HepG2 (cell line): Measurements from ENCODE around the gene TMEM87B. TPM values are rescaled to one million over a fixed set of nuclear protein-coding genes. Genes with fewer than 3 reads are reported as not detected.

Experiments
- ATAC-seq: fragments of 200-7000 bp; cut with Tn5 transposase; 3 replicates; pipeline ENCODE4 v1.9.1; 2020; ENCODE audit warnings: mild to moderate bottlenecking, moderate library complexity
- Bru-seq: library from RNA; stranded (reverse); fragments of 400-500 nt; gene quantifications from one replicate; lab custom pipeline; 2021; lab: Mats Ljungman, UMichigan
- BruChase-seq, 2 experiments: library from RNA; stranded (reverse); fragments of 400-500 nt; gene quantifications; one replicate each; lab custom pipeline; 2021; lab: Mats Ljungman, UMichigan
- BruUV-seq: library from RNA; stranded (reverse); fragments of 400-500 nt; replicated peaks from 2 replicates; lab custom pipeline; 2021; lab: Mats Ljungman, UMichigan
- CTCF ChIA-PET: fragments of 300-600 bp; formaldehyde crosslinking; extraction: SDS; loops from one replicate; lab custom pipeline; 2021; ENCODE audit warnings: low total read pairs, inconsistent platforms, low intra/inter-chr PET ratio; lab: Yijun Ruan, JAX
- POLR2A ChIA-PET: fragments of 350-600 bp; sonication (Branson Sonifier 250); formaldehyde crosslinking; loops from one replicate; lab custom pipeline; 2020; ENCODE audit warnings: antibody characterized with exemption, inconsistent platforms; lab: Yijun Ruan, JAX
- DNase-seq: peaks from one replicate; pipeline ENCODE4 v3.0.0-alpha.2; 2015; ENCODE audit warnings: low spot score
- FAIRE-seq: peaks from 3 replicates; lab custom pipeline; 2011; peaks lifted over from hg19 to GRCh38; lab: Jason Lieb, UNC
- H2AFZ ChIP-seq: one replicate; pipeline ENCODE4 v1.6.1; 2011; ENCODE audit warnings: low read length, inconsistent platforms
- H3K27ac ChIP-seq: fragments of 300-600 bp; 3 replicates; pipeline ENCODE4 v1.8.0; 2011; ENCODE audit warnings: mixed run types, mild to moderate bottlenecking, mixed read lengths, low read length, inconsistent platforms; ENCODE audit not compliant: insufficient read depth; ENCODE audit errors: extremely low read length
- H3K27me3 ChIP-seq, 2 experiments: fragments of 200-600 bp in 1 of 2; 2 replicates in 1 of 2; 3 replicates in 1 of 2; pipeline versions ENCODE4 v1.6.0 to v1.8.0; 2011; ENCODE audit warnings: low read length in 2 of 2, mild to moderate bottlenecking in 2 of 2, moderate library complexity in 2 of 2, inconsistent platforms in 1 of 2; ENCODE audit not compliant: insufficient read depth in 2 of 2, control insufficient read depth in 1 of 2
- H3K36me3 ChIP-seq, 2 experiments: fragments of 200-600 bp in 1 of 2; replicated peaks in 1 of 2; 2 replicates in 1 of 2; 3 replicates in 1 of 2; pipeline versions ENCODE4 v1.5.1 to v1.8.0; 2011; ENCODE audit warnings: low read length in 2 of 2, inconsistent platforms in 1 of 2; ENCODE audit not compliant: insufficient read depth in 2 of 2, control insufficient read depth in 1 of 2
- H3K4me1 ChIP-seq: 2 replicates; pipeline ENCODE4 v1.5.1; 2012; ENCODE audit warnings: low read length, inconsistent platforms; ENCODE audit not compliant: insufficient read depth
- H3K4me2 ChIP-seq: 2 replicates; pipeline ENCODE4 v1.6.0; 2011; ENCODE audit warnings: low read depth, low read length, inconsistent platforms
- H3K4me3 ChIP-seq, 3 experiments: fragments of 200-600 bp in 1 of 3; sonication (generic), shearing (Covaris generic) in 1 of 3; replicated peaks in 1 of 3; 2 replicates each; pipeline ENCODE4 v1.5.1; 2011 to 2016; ENCODE audit warnings: low read length in 3 of 3, inconsistent platforms in 2 of 3, low read depth in 2 of 3, mild to moderate bottlenecking in 2 of 3, control low read depth in 1 of 3, mixed read lengths in 1 of 3; ENCODE audit not compliant: insufficient read depth in 1 of 3
- H3K79me2 ChIP-seq: one replicate; pipeline ENCODE4 v1.6.1; 2011; ENCODE audit warnings: low read length, inconsistent platforms; ENCODE audit not compliant: insufficient read depth
- H3K9ac ChIP-seq: 2 replicates; pipeline ENCODE4 v1.6.0; 2011; ENCODE audit warnings: mild to moderate bottlenecking, low read depth, low read length, inconsistent platforms; ENCODE audit not compliant: insufficient read depth
- H3K9me3 ChIP-seq: 2 replicates; pipeline ENCODE4 v1.5.1; 2012; ENCODE audit warnings: mild to moderate bottlenecking, low read length
- H4K20me1 ChIP-seq: 2 replicates; pipeline ENCODE4 v1.6.0; 2011; ENCODE audit warnings: inconsistent platforms, mild to moderate bottlenecking, low read length, moderate library complexity; ENCODE audit not compliant: insufficient read depth
- ELF1 ChIP-seq: sonication (generic); formaldehyde crosslinking; IDR thresholded peaks from 2 replicates; pipeline ENCODE4 v1.4.0; 2020; ENCODE audit warnings: missing genetic modification reagents
- JUN ChIP-seq: sonication (generic); formaldehyde crosslinking; IDR thresholded peaks from 2 replicates; pipeline ENCODE4 v1.4.0; 2020; ENCODE audit warnings: mild to moderate bottlenecking, missing genetic modification reagents
- JUND ChIP-seq: sonication (generic); formaldehyde crosslinking; IDR thresholded peaks from 2 replicates; pipeline ENCODE4 v1.8.0; 2022; ENCODE audit warnings: mild to moderate bottlenecking, missing genetic modification reagents
- MAX ChIP-seq: IDR thresholded peaks from 2 replicates; pipeline ENCODE4 v1.6.1; 2012; ENCODE audit warnings: inconsistent platforms
- SAFB2 ChIP-seq: sonication (generic); formaldehyde crosslinking; IDR thresholded peaks from 2 replicates; pipeline ENCODE4 v1.5.1; 2020; ENCODE audit warnings: missing genetic modification reagents, low read depth, mild to moderate bottlenecking, borderline replicate concordance
- SMAD1 ChIP-seq: sonication (generic); formaldehyde crosslinking; IDR thresholded peaks from 2 replicates; pipeline ENCODE4 v1.4.0; 2020; ENCODE audit warnings: missing genetic modification reagents, low read depth, mild to moderate bottlenecking, borderline replicate concordance
- SP4 ChIP-seq: sonication (generic); formaldehyde crosslinking; IDR thresholded peaks from 2 replicates; pipeline ENCODE4 v1.8.1; 2023; ENCODE audit warnings: mild to moderate bottlenecking, missing genetic modification reagents
- TEAD2 ChIP-seq: sonication (generic); formaldehyde crosslinking; IDR thresholded peaks from 2 replicates; pipeline ENCODE4 v1.9.0; 2021; ENCODE audit warnings: missing genetic modification reagents
- ZBTB20 ChIP-seq: sonication (generic); formaldehyde crosslinking; IDR thresholded peaks from 2 replicates; pipeline ENCODE4 v1.8.1; 2023; ENCODE audit warnings: missing genetic modification reagents, low read depth, mild to moderate bottlenecking, borderline replicate concordance
- ZBTB21 ChIP-seq: sonication (generic); formaldehyde crosslinking; IDR thresholded peaks from 2 replicates; pipeline ENCODE4 v1.4.0; 2020; ENCODE audit warnings: missing genetic modification reagents
- ZFP41 ChIP-seq: sonication (generic); formaldehyde crosslinking; IDR thresholded peaks from 2 replicates; pipeline ENCODE4 v1.4.0; 2020; ENCODE audit warnings: mild to moderate bottlenecking, missing genetic modification reagents, borderline replicate concordance
- ZKSCAN5 ChIP-seq: sonication (generic); formaldehyde crosslinking; IDR thresholded peaks from 2 replicates; pipeline ENCODE4 v1.5.1; 2020; ENCODE audit warnings: mild to moderate bottlenecking, missing genetic modification reagents
- ZNF557 ChIP-seq: sonication (generic); formaldehyde crosslinking; IDR thresholded peaks from 2 replicates; pipeline ENCODE4 v1.4.0; 2020; ENCODE audit warnings: missing genetic modification reagents
- ZNF619 ChIP-seq: sonication (generic); formaldehyde crosslinking; IDR thresholded peaks from 2 replicates; pipeline ENCODE4 v1.4.0; 2020; ENCODE audit warnings: mild to moderate bottlenecking, missing genetic modification reagents
- ZNF780A ChIP-seq: sonication (generic); formaldehyde crosslinking; IDR thresholded peaks from 2 replicates; pipeline ENCODE4 v1.8.0; 2022; ENCODE audit warnings: mild to moderate bottlenecking, missing genetic modification reagents, moderate library complexity
- WGBS: methylation state at CpG from one replicate; pipeline ENCODE4 v1.1.6; 2017; ENCODE audit warnings: low lambda C conversion rate; 5-methylcytosine and 5-hydroxymethylcytosine counted together
- in situ Hi-C: cut with HindIII; loops from 2 replicates; pipeline ENCODE4 v1.10.0; 2017; ENCODE audit warnings: low pct_unique_long_range_greater_than_20kb; ENCODE audit not compliant: extremely low pct_ligation_motif_present
- intact Hi-C: fragments of 100-400 bp; cut with micrococcal nuclease; formaldehyde crosslinking; loops from one replicate; pipeline ENCODE4 v1.10.0; 2022; ENCODE audit not compliant: unreplicated experiment
- long read RNA-seq, 2 experiments: library from RNA in 1 of 2; library from polyadenylated mRNA in 1 of 2; stranded (forward) in 1 of 2; unstranded in 1 of 2; transcript quantifications; one replicate each; pipeline ENCODE4 v2.0.0, GENCODE V29; 2019 to 2022
- polyA minus RNA-seq, 3 experiments: library from RNA; depleted of rRNA, polyadenylated mRNA; stranded (reverse); fragments of >200 nt; gene quantifications; 2 replicates each; pipeline ENCODE4 v1.2.3, GENCODE V29; 2011; ENCODE audit warnings: low replicate concordance in 1 of 3
- polyA plus RNA-seq, 8 experiments: library from polyadenylated mRNA; depleted of rRNA in 3 of 8; stranded (reverse) in 7 of 8; unstranded in 1 of 8; fragments of >200 nt; fragmentation: Illumina TruSeq in 4 of 8; extraction: Trizol in 4 of 8; gene quantifications; 2 replicates each; pipeline versions ENCODE4 v1.2.1 to v1.2.3, GENCODE V29; 2011 to 2016; ENCODE audit warnings: low read depth in 4 of 8, missing spikeins in 1 of 8, mixed read lengths in 1 of 8; ENCODE audit not compliant: insufficient read depth in 1 of 8
- total RNA-seq, 5 experiments: library from RNA; depleted of rRNA; stranded (reverse); fragments of >200 nt; fragmentation: Illumina TruSeq; extraction: Trizol; gene quantifications; 2 replicates each; pipeline ENCODE4 v1.2.3, GENCODE V29; 2016; ENCODE audit warnings: low read depth in 1 of 5

Gene TMEM87B
- 9.9 and 15.1 TPM in 2 replicates for total RNA-seq (2016; rRNA removed; fragmentation: Illumina TruSeq; extraction: Trizol)
- total RNA-seq (2016; cell fraction: cytosol; rRNA removed; fragmentation: Illumina TruSeq; extraction: Trizol; ENCODE audit: low read depth) = 8.3 and 8.9 TPM in 2 replicates
- 9.2 and 15.1 TPM in 2 replicates for total RNA-seq (2016; cell fraction: insoluble cytoplasmic fraction; rRNA removed; fragmentation: Illumina TruSeq; extraction: Trizol)
- 6.2 and 6.3 TPM in 2 replicates for total RNA-seq (2016; cell fraction: membrane; rRNA removed; fragmentation: Illumina TruSeq; extraction: Trizol)
- 24.1 and 32.0 TPM in 2 replicates for total RNA-seq (2016; cell fraction: nucleus; rRNA removed; fragmentation: Illumina TruSeq; extraction: Trizol)
- 13.0 and 16.2 TPM in 2 replicates for polyA plus RNA-seq (2011; rRNA removed)
- 5.4 and 9.6 TPM in 2 replicates for polyA plus RNA-seq (2011; cell fraction: cytosol; rRNA removed)
- 17.3 TPM in 2 replicates for polyA plus RNA-seq (2011; cell fraction: nucleus; rRNA removed)
- polyA plus RNA-seq (2012) = 16.5 and 25.6 TPM in 2 replicates
- 0.47 and 0.84 TPM in 2 replicates for polyA plus RNA-seq (2016; cell fraction: cytosol; fragmentation: Illumina TruSeq; extraction: Trizol; ENCODE audit: low read depth)
- 7.1 and 8.1 TPM in 2 replicates for polyA plus RNA-seq (2016; cell fraction: insoluble cytoplasmic fraction; fragmentation: Illumina TruSeq; extraction: Trizol; ENCODE audit: low read depth)
- polyA plus RNA-seq (2016; cell fraction: membrane; fragmentation: Illumina TruSeq; extraction: Trizol; ENCODE audit: low read depth) = 1.6 and 2.5 TPM in 2 replicates
- 33.9 and 34.2 TPM in 2 replicates for polyA plus RNA-seq (2016; cell fraction: nucleus; fragmentation: Illumina TruSeq; extraction: Trizol; ENCODE audit: insufficient read depth, low read depth)
- 2.3 and 9.3 TPM in 2 replicates for polyA minus RNA-seq (2011; rRNA and poly(A)+ RNA removed; ENCODE audit: low replicate concordance)
- 21.9 and 33.0 TPM in 2 replicates for polyA minus RNA-seq (2011; cell fraction: cytosol; rRNA and poly(A)+ RNA removed)
- 24.2 and 24.7 TPM in 2 replicates for polyA minus RNA-seq (2011; cell fraction: nucleus; rRNA and poly(A)+ RNA removed)
- percentile 80 among the genes with signal in this experiment for Bru-seq, nascent RNA
- percentile 83 among the genes with signal in this experiment for BruChase-seq, experiment 1, labeled RNA remaining after a 6-hour chase
- BruChase-seq, experiment 2, labeled RNA remaining after a 2-hour chase = percentile 87 among the genes with signal in this experiment
- long read RNA-seq, experiment 1, full-length matches to known transcripts = 7 of 13 reads
- long read RNA-seq, experiment 1, partial matches to known transcripts = 4 of 13 reads
- long read RNA-seq, experiment 1, other reads (novel, unspliced or antisense) = 2 of 13 reads
- long read RNA-seq, experiment 2, partial matches to known transcripts = 7 of 48 reads
- long read RNA-seq, experiment 2, other reads (novel, unspliced or antisense) = 41 of 48 reads

GRCh38 chr2:112054847-112055729 is at the start of gene TMEM87B:
Gene TMEM87B (plus strand): TSS chr2:112055269. CDS start chr2:112055592, 323 bp downstream.
- peak; percentile 52 for FAIRE-seq
- Histone ChIP-seq H3K36me3 (no peaks in the 10 kb centered on the region; a peak in 1 of 5 replicates), H3K27ac (peak within 1 kb of the TSS; percentile 95), H3K4me3 (peak within 1 kb of the TSS; percentile 92 to 97 (median 95)), H3K9me3 (no peaks in the 10 kb centered on the region), H3K4me2 (peak within 1 kb of the TSS; percentile 99), H3K27me3 (no peaks in the 10 kb centered on the region; a peak in 1 of 5 replicates), H2AFZ (peak within 1 kb of the TSS; percentile 1), H3K79me2 (peaks cover 19% of the 10 kb centered on the region), H3K9ac (peak within 1 kb of the TSS; percentile 88), H4K20me1 (no peaks in the 10 kb centered on the region), H3K4me1 (peaks cover 38% of the 10 kb centered on the region)
- 1% methylated on average over 67 of the region's 90 CpGs for WGBS
- in situ Hi-C loops (loop anchor here (5.0 kb wide), 1 partner anchor 158 kb away; the partner anchor contains the start of gene MERTK), intact Hi-C loops (no loop called here)
- ChIA-PET CTCF (no interaction called here), POLR2A (interaction anchor here (0.6 to 4.0 kb wide), 19 partner anchors 8 to 934 kb away, joined by 3 to 29 read pairs (median 4); partner anchors contain the start of genes ANAPC1, BCL2L11, CHCHD5 and FBLN7)
- peak; percentile 91 for DNase-seq
- BruUV-seq = no TSS peak
- peak; percentile 80 for ATAC-seq
- TF ChIP-seq ZBTB21 (0 out of 2 replicates have a peak, but pooled peaks have one; percentile 22), TEAD2 (CRISPR knock-in tag) (no peak), ZNF780A (CRISPR knock-in tag) (0 out of 2 replicates have a peak, but pooled peaks have one; percentile 51), ZFP41 (CRISPR knock-in tag) (0 out of 2 replicates have a peak, but pooled peaks have one; percentile 44), ZNF619 (CRISPR knock-in tag) (peak; percentile 92), SMAD1 (CRISPR knock-in tag) (0 out of 2 replicates have a peak, but pooled peaks have one; percentile 31), MAX (peak; percentile 72; the same call in 1 of the 2 replicates), SAFB2 (CRISPR knock-in tag) (0 out of 2 replicates have a peak, but pooled peaks have one; percentile 90), SP4 (CRISPR knock-in tag) (peak; percentile 89), JUN (no peak), JUND (CRISPR knock-in tag) (peak; percentile 13; the same call in 1 of the 2 replicates), ZBTB20 (peak; percentile 41), ELF1 (CRISPR knock-in tag) (no peak; the same call in 1 of the 2 replicates), ZNF557 (CRISPR knock-in tag) (0 out of 2 replicates have a peak, but pooled peaks have one; percentile 59), ZKSCAN5 (CRISPR knock-in tag) (no peak; the same call in 1 of the 2 replicates)
